Lung microvascular endothelial cell (primary cell): ENCODE results near the gene SFMBT2. TPM values are rescaled to one million over a fixed set of nuclear protein-coding genes. Genes with fewer than 3 reads are reported as not detected.
A peak's percentile ranks its signal among the peaks of the same experiment; 100 is the strongest.

Experiments used
- DNase-seq, 2 donors: peaks; one replicate each; pipeline versions ENCODE4 v3.0.0 to v3.0.0-alpha.2; 2010; ENCODE audit warnings: low read depth in 2 of 2
- total RNA-seq: library from RNA; depleted of rRNA; stranded (reverse); fragments of >200 nt; gene quantifications from 2 replicates; pipeline ENCODE4 v1.2.1, GENCODE V29; 2014

Gene SFMBT2
- total RNA-seq, 1 donor from 2014 or later, result 1.6 TPM

DNA sequence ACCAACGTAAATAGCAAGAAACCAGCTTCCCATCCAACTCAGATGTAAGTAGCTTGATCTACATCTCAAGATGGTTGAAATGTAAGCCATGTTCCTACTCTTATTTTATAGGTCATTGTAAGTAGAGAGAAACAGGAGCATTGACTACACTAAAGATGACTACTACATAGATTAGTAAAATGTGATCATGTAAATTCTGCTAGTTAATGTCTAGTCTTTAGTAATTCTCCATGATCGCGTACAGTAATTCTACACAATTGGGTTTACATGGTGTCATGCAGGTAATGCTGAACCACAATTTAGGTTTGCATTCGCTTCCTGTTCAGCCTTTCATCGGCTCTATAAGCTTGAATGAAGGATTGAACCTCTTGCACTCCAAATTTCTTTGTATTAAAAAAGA, 14.9 kb upstream of the SFMBT2 start:
- DNase-seq, result no peak

DNA sequence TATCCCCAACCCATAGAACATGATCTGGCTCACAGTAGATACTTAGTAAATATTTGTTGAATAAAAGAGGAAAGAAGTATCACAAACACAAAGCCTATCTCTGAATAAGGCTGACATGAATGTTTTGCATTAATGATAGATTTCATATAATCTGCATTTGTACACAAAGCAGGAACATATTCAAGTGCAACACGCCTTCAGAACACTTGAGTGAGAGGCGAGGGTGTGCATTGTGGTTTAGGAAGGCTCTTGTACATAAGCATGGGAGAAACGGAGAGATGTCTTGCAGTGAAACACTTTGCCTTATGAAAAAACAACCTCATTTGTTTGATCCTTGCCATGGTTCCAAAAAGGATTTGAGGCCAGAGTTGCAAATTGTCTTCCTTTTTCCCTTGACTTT, 14.1 kb upstream of the SFMBT2 start:
- DNase-seq, result no peak

DNA sequence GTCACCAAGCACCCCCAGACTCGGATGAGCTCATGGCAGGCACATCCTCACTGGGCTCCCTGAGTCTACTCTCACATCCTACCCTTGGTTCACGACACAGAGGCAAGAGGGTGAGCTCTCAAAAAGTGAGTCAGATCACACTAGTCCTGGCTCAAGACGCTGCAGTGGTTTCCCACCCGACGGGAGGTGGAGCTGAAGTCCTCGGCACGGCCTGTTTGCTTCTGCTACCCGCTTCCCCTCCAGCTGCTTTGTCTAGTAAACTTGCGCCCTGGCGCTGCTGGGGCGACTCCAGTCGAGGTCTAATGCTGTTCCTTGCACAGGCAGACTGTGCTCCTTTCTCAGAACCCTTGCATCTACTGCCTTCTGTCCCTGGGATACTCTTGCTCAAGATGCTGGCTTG, 13.5 kb upstream of the SFMBT2 start:
- no peak for DNase-seq

DNA sequence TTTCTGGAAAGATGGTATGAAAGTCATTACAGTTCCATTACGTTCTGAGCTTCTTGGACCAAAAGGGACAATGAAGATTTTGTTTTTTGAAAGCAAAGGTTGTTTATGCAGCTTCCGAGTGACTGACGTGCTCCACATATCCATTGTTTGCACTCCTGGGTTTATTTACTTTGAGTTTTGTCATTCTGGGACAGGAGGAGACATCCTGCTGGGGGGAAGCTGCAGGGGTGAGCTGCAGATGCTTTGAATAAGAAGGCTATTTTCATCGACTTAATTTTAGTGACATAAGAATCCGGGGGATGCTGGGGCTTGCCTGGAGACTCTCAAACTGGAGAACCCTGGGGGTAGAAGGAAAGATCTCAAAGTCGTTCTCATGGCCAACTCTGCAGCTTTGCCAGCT, 12.7 kb upstream of the SFMBT2 start:
- no peak for DNase-seq

DNA sequence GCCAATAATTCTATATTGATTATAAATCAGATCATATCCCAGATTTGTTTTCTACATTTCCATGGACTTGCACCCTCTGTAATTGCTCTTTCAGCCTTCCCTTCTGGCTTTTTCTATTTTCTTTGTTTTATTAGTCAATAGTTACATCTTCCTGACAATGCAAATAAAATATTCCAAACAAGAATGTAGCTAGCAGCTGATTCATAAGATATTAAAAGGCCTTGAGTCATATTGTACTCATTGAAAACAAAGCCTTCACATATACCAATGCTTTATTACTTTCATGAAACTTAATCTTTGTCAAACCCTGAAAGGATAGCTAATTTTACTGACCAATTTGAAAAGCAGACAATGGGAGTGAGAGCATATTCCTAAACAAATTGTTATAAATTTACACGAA, 10.7 kb upstream of the SFMBT2 start:
- no peak for DNase-seq

DNA sequence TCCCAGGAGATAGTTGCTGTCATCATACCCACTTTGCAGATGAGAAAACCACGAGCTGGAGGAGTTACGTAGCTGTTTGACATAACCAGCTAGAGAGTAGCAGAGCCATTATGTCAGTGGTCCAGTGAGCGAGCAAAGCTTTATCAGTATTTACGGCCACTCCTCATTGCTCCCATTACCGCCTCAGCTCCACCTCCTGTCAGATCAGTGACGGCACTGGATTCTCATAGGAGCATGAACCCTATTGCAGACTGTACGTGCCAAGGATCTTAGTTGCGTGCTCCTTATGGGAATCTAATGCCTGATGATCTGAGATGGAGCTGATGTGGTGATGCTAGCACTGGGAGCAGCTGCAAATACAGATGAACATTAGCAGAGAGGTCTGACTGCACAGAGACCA, 9.2 kb upstream of the SFMBT2 start:
- no peak for DNase-seq

DNA sequence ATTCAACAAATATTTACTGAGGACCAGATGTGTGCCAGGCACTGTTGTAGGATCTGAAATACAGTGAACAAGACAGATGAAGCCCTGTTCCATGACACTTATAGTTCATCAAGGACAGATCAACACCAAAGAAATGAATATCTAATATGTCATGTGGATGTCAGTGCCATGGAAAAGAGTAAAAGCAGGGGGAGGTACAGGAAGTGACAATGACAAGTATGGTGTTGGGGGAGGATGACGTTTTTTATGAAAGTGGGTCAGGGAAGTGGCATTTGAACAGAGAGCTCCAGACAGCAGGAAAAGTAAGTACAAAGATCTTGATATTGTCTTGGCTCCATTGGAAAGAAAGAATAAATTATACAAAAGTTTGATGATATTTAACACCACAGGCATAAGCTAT, 7.0 kb upstream of the SFMBT2 start:
- no peak for DNase-seq

DNA sequence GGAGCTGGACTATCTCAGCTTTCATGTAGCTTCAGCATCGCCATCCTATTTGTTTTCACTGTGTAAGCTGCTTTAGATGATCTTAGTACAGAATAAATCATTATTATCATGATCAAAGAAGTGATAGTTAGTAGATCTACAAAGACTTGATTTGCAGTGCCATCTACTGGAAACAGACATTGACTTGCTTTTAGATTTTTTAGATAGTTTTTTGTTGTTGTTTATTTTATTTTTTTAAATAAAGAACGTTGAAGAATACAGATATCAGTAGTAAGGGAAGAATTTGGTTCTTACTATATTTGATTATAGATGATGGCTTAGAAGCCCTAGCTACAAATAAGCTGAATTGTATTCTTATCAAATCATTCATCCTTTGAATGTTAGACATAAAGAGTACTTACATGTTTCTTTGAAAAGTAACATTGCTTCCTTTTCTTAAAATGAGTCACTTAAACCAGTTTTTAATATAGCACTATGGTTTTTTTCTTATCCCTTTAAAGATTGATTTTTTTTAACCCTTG, 6.3 kb upstream of the SFMBT2 start:
- DNase-seq, result peak; percentile 57 to 67

DNA sequence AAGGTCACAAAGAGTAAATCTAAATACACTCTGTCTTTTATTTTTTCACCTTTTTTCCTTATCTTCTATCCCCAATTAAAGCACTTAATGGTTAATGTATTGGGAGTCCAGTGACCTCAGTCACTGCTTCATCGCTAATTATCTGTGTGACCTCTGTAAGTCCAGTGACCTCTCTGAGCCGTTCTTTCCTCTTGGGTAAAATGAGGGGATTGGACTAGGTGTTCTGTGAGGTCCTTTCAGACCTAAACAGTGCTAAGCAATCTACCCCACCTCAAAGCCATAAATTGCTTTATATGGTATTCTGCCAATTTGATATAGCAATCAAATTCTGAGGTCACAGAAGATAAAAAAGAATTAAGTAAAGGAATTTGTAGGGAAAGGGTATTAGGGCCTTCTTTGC, 3.9 kb upstream of the SFMBT2 start:
- DNase-seq, result no peak

DNA sequence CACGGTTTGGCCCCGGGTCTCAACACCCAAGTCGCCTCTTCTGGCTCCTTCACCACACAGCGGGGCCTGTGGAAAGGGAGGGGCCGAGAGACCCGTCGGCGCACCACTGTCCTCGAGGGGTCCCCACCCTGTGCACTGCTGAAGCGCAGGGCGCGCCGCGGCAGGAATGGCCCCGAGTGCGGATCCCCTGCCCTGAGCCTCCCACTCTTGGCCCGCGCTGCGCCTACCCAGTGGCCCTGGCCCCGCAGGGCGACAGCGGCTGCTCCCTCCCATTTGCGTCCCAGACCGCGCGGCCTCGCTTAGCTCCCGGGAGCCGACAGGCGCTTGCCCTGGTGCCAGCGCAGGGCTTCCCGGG, 2.1 kb upstream of the SFMBT2 start:
- no peak for DNase-seq

DNA sequence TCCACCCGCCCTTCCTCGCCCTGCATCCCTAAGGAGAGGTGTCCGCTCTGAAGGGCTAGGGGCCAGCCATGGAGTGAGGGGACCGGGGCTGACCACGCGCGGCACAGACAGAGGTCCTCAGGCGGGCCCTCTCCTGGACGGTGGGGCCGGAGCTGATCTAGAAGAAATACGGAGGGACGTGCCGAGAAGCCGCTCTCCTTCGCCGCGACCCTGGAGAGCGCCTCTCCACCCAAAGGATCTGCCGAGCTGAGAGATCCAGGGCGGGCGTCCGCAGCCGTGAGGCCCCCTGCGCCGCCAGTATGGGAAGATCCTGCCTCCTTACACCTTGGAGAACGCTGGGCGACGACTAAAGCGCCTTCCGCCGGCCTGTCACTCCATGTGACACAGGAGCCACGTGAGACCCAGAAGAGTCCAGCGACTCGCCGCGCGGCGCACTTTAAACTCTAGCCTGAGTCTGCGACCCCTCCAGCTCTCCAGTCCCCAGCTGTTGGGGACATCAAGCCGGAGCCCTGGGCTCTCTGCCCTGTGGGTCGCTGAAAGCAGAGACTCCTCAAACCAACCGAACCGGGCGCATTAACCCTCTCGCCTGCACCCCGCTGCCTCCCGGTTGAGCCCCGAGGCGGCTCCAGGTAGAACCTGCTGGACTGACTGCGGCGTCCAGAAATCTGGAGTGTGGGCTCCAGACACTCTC, 1.5 kb upstream of the SFMBT2 start:
- DNase-seq, result peak in 1 of 2 donors; percentile 5

DNA sequence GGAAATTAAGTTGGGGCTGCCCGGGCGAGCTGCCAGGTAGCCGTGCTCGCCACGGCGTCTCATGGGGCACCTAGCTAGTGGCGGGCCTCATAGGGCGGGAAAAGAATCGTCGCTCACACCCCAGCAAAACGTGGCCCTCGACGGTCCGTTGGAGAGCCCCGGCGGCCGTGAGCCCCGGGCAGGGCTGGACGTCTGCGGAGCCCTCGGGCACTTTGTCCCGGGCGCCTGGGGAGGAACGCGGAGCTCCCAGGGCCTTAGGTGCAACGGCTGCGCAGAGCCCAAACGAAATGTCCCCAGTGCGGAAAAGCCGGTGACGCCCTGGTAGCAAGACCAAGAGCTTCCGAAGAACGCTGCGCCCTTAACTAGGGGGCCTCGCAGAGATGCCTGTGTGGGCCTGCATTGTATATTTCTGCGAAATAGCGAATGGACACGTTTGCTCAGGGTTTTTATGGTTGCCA, 866 bp upstream of the SFMBT2 start:
- no peak for DNase-seq

DNA sequence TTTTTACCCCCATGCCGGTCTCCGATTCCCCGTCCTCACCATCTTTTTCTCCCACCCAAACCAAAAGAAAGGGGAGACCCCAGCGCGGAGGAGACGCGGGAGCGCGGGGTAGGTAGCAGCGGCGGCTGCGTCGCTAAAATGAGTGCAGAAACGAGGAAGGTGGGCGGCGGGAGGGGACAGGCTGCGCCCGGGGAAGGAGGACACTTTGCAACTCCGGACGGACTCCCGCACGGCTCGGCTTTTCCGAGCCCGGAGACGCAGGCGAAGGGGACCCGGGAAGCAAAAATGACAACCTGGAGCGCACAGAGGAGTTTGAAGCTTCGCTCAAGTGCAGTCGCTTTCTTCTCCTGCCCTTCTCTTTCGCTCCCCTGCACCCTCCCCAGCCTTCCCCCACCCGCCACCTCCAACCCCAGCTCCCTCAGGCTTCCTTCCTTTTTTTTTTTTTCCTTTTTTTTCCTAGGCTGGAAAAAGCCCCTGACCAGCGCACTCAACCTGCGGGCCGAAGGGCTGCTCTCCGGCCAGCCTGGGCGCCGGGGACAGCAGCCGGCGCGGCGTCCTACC, 453 bp downstream of the SFMBT2 start:
- no peak for DNase-seq

DNA sequence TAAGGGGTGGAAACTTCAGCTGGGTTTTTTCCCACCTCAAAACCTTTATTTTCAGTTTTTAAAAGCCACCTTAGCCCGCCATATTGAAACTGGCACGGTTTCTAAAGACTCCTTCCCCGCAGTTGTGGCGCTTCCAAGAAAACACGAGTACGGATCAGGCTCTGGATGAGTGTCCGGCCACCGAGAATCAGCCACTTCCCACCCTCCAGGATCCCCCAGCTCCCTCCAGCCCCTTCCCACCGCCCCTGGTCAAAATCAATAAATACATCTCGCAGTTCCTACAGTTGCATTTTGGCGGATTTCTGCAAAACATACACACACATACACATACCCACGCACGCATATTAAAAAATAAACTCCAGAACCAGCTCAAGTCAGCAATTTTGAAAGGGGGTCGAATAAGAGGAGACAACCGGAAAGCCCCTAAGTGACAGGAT, 1.1 kb downstream of the SFMBT2 start:
- DNase-seq, result peak in 1 of 2 donors; percentile 3

DNA sequence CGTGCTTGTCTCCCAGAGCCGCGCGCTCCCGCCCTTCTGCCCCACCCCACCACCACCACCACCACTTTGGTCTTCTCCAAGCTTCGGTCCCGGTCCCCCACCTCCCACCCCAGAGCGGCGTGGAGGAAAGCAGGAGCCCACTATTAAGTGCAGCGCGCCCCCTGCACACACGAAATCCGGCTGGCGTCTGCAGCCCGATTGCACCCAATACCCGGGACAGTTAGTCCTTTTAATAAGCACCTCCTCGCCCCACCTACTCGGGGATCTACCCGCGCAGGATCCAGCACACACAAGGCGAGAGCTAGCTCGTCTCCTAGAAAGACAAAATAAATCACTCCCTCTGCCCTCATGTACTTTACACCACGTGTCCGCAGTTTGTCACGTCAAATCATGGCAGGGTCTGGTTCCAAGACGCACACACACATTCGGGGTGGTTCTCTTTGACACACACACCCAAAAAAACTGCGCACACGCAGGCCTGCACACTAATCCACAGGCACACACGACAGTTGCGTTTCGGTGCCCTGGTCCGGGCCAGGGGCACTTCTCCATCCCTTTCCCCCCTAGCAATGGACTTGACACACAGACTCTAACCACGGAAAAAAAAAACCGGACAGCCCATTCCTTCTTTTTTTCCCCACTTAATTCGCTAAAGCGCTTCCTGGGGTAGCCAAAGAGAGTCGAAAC, 1.6 kb downstream of the SFMBT2 start:
- DNase-seq, result peak in 1 of 2 donors; percentile 12

DNA sequence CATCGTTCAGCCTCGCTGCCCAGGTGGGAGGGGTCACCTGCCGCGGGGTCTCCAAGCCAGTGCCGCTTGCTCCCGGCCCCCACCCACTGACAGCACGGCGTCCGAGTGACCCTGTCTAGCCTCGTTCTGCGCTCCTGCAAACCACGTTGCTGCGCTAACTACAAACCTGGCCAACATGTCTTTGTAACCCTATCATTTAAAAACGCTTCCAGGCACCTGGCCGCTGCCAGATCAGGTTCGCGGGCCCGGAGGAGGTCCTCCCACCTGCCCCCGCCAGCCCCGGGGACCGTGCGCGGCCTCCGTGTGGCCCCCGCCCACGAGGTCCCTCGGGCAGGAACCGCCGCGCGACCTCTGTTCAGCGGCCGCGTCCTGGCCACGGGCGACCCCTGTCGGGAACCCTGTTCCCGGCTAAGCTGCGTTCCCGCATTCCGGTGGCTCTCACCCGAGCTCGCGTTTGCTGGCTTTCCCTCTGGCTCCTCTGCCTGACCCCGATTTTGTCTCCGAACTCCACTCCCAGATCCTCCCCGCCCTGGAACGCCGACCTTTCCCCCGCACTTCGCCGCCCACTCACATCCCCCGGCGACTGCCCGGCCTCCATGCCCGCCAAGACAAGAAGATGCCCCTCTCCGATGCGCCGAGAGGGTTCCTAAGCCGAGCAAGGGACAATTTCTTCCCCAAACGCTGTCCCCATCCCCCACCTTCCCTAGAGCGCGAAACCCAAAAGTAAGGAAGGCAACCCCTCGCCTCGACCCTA, 2.4 kb downstream of the SFMBT2 start:
- DNase-seq, result peak; percentile 47 to 69

DNA sequence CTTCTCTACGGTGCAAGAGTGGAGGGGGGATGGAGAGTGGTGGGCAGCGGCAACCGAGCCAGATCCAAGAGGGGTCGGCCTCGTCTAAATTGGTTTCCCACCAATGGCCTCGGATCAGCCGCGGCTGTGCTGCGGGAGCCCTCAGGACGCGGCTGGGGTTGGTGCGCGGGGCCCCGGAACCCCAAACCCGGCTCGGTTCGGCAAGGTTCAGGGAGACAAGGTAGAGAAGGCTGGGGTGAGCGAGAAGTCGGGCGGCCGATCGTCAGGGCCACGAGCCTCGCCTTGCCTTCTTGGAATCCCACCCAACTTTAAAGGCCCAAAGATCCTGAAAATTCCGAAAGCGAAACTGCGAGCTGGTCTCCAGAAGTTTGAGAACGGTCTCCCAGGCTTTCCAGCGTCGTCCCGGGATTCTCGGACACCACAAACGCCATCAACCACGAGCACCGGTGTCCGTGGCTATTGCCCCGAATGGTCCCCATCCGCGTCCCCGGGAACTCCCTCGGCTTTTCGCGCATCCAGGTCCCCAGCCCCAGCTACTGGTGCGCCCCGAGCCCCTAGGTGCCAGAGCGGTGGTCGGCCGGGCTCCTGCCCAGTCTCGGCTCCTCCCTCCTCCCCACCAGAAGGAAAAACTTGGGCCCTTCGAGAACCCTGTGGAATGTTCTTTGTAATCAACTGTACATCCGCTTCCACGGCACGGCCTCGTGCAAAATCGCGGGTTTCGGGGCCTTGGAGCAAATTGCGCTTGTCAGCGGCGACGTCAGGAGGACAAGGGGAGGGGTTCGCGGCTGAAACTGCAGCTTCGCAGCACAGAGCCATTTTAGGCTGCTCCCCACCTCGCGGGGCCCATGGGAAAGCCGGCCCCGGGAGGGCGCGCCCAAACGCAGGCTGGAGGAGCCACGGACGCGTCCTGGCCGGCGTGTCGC, 3.2 kb downstream of the SFMBT2 start:
- peak; percentile 34 to 48 for DNase-seq

DNA sequence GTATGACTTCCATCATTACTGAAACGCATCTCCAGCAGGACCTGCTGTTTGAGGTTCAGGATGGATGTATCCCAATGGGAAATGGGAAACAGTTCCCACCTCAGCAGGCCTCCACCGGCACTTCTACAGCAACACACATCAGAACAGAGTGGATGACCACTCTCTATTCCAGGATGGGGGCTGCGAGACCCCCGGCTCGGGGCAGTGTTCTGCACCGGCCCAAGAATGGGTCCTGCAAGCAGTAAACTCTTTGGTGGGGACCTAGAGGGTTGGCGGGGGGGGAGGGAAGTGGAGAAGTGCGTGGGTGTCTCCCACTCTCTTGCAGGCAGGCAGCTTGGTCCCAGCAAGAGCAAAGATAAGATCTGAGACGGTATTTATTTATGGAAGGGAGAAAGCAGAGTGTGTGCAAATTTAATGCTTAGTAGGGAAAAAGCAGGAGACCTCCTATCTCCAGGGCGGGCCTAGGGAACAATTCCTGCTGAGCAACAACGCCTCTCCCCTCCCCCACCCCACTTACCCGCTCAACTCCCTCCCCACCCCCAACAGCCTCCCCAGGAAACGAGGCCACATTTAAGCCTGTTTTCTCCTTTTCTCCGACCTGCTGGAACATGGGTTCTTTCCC, 4.0 kb downstream of the SFMBT2 start:
- peak; percentile 6 to 19 for DNase-seq

DNA sequence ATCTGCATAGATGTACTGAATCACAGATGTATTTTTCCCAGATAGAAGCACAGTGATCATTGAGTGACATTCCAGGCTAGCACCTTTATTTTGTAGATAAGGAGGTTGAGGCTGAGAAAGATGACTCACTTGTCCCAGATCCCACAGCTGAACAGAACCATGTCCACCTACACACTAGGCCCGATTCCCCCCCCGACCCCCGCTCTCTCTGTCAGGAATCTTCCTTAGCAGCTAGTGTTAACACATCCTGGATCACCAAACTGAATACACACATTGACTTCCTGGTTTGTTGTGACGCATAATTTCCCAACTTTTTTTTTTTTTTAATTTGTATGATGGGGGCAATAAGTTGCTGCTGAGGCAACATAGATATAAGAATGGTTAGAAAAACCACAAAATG, 5.2 kb downstream of the SFMBT2 start:
- DNase-seq, result peak; percentile 64 to 83

DNA sequence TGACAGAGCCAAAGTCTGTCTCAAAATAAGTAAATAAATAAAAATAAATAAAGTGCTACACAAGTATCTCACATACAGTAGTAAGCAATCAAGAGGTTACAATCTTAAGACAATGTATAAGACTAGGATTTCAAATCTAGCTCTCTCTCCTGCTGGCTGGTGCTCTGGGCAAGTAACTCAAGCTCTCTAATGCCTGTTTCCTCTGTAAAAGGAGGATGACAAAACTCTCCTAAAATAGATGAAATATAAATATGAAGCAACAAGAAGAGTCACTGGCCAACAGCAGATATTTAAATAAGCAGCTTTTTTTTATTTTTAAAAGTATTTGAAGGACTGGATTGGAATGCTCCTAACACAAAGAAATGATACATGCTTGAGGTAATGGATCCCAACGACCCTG, 7.2 kb downstream of the SFMBT2 start:
- no peak for DNase-seq
